GM21367 (cell line): Measurements from ENCODE around the gene PCSK6.
"Not testable (repeated sequence)": the region's sequence is repeated elsewhere in the genome, so short reads cannot be mapped to it uniquely, and the experiment has no call there.

ENCODE experiments used
- ATAC-seq: cut with Tn5 transposase; IDR thresholded peaks from one replicate; pipeline ENCODE4 v1.9.1; 2021; ENCODE audit not compliant: unreplicated experiment

The PCSK6 gene

GRCh38 chr15:101287342-101287741 is 202.2 kb downstream of the PCSK6 start:
- ATAC-seq = not testable (repeated sequence)

- ATAC-seq = no peak
Measured at GRCh38 chr15:101286471-101287114, 202.9 kb downstream of the PCSK6 start.

- no peak for ATAC-seq
Measured at GRCh38 chr15:101283931-101284330, 205.6 kb downstream of the PCSK6 start.

GRCh38 chr15:101280007-101280406 is 209.5 kb downstream of the PCSK6 start:
- ATAC-seq = no peak

- no peak for ATAC-seq
Measured at GRCh38 chr15:101277943-101278564, 211.5 kb downstream of the PCSK6 start.

GRCh38 chr15:101277038-101277822 is 212.3 kb downstream of the PCSK6 start, which contains the start of gene SELENOS:
Gene SELENOS, minus strand, starts transcription at chr15:101277485. Its CDS starts 68 bp downstream, at chr15:101277417.
- peak; percentile 83 for ATAC-seq

- peak; percentile 41 for ATAC-seq
Measured at GRCh38 chr15:101276501-101277037, 212.9 kb downstream of the PCSK6 start.

GRCh38 chr15:101275018-101275417 is 214.5 kb downstream of the PCSK6 start:
- ATAC-seq = peak; percentile 37

- no peak for ATAC-seq
Measured at GRCh38 chr15:101273534-101273933, 216.0 kb downstream of the PCSK6 start.

- ATAC-seq = no peak
Measured at GRCh38 chr15:101272584-101272983, 216.9 kb downstream of the PCSK6 start.

- no peak for ATAC-seq
Measured at GRCh38 chr15:101269479-101270223, 219.9 kb downstream of the PCSK6 start.

GRCh38 chr15:101267320-101268104 is 222.0 kb downstream of the PCSK6 start:
- ATAC-seq = no peak

- ATAC-seq = no peak
Measured at GRCh38 chr15:101266787-101267186, 222.7 kb downstream of the PCSK6 start.

GRCh38 chr15:101266034-101266433 is 223.5 kb downstream of the PCSK6 start:
- no peak for ATAC-seq

GRCh38 chr15:101264911-101265641 is 224.4 kb downstream of the PCSK6 start:
- ATAC-seq = no peak

- no peak for ATAC-seq
Measured at GRCh38 chr15:101264011-101264410, 225.5 kb downstream of the PCSK6 start.

- no peak for ATAC-seq
Measured at GRCh38 chr15:101262551-101262950, 227.0 kb downstream of the PCSK6 start.

GRCh38 chr15:101258238-101259144 is 231.0 kb downstream of the PCSK6 start:
- no peak for ATAC-seq
